Liver (tissue), 9 donors: ENCODE measurements around the gene EML6. TPM values are rescaled to one million over a fixed set of nuclear protein-coding genes. Genes with fewer than 3 reads are reported as not detected.

Experiments used
- DNase-seq: peaks from one replicate; pipeline ENCODE4 v3.0.0-alpha.2; 2017; ENCODE audit warnings: low spot score
- H3K27ac ChIP-seq, 2 donors: one replicate each; pipeline ENCODE4 v1.7.0; 2013; ENCODE audit warnings: inconsistent platforms in 2 of 2, low read length in 2 of 2, control low read depth in 1 of 2, low read depth in 1 of 2, mild to moderate bottlenecking in 1 of 2
- H3K27me3 ChIP-seq, 4 donors: one replicate each; pipeline versions ENCODE4 v1.6.1 to v1.7.0; 2013; ENCODE audit warnings: low read length in 3 of 4, inconsistent platforms in 1 of 4, mild to moderate bottlenecking in 1 of 4, moderate library complexity in 1 of 4; ENCODE audit not compliant: control insufficient read depth in 4 of 4, insufficient read depth in 4 of 4
- H3K36me3 ChIP-seq, 4 donors: one replicate each; pipeline versions ENCODE4 v1.6.1 to v1.7.0; 2013; ENCODE audit warnings: low read length in 3 of 4, mild to moderate bottlenecking in 3 of 4, low read depth in 1 of 4, moderate library complexity in 1 of 4; ENCODE audit not compliant: control insufficient read depth in 4 of 4, insufficient read depth in 3 of 4
- H3K4me1 ChIP-seq, 4 donors: one replicate each; pipeline versions ENCODE4 v1.6.1 to v1.7.0; 2013; ENCODE audit warnings: low read length in 3 of 4, mild to moderate bottlenecking in 3 of 4, moderate library complexity in 1 of 4; ENCODE audit not compliant: control insufficient read depth in 4 of 4, insufficient read depth in 4 of 4
- H3K4me3 ChIP-seq, 3 donors: one replicate each; pipeline versions ENCODE4 v1.6.1 to v1.7.0; 2013; ENCODE audit warnings: low read length in 3 of 3, control low read depth in 1 of 3, low read depth in 1 of 3, mild to moderate bottlenecking in 1 of 3
- H3K9ac ChIP-seq, 2 donors: one replicate each; pipeline ENCODE4 v1.7.0; 2013; ENCODE audit warnings: low read length in 2 of 2, mild to moderate bottlenecking in 2 of 2, moderate library complexity in 2 of 2, control low read depth in 1 of 2, low read depth in 1 of 2
- H3K9me3 ChIP-seq, 4 donors: one replicate each; pipeline versions ENCODE4 v1.6.1 to v1.7.0; 2013; ENCODE audit warnings: low read length in 3 of 4; ENCODE audit not compliant: control insufficient read depth in 4 of 4
- FOXA1 ChIP-seq: IDR thresholded peaks from 2 replicates; pipeline ENCODE4 v1.6.1; 2016; ENCODE audit warnings: antibody characterized with exemption
- GABPA ChIP-seq, 2 donors: IDR thresholded peaks in 1 of 2; conservative IDR thresholded peaks in 1 of 2; 2 replicates each; pipeline ENCODE4 v1.6.1; 2016; ENCODE audit warnings: antibody characterized with exemption in 2 of 2, mild to moderate bottlenecking in 1 of 2, moderate library complexity in 1 of 2
- HNF4A ChIP-seq, 2 donors: conservative IDR thresholded peaks; 2 replicates each; pipeline ENCODE4 v1.6.1; 2016; ENCODE audit warnings: antibody characterized with exemption in 2 of 2, mild to moderate bottlenecking in 2 of 2
- HNF4G ChIP-seq: IDR thresholded peaks from 2 replicates; pipeline ENCODE4 v1.6.1; 2016; ENCODE audit warnings: antibody characterized with exemption
- JUND ChIP-seq, 2 donors: IDR thresholded peaks; 2 replicates each; pipeline ENCODE4 v1.6.1; 2016; ENCODE audit warnings: antibody characterized with exemption in 2 of 2
- NR2F2 ChIP-seq: IDR thresholded peaks from 2 replicates; pipeline ENCODE4 v1.6.1; 2016; ENCODE audit warnings: antibody characterized with exemption
- RAD21 ChIP-seq, 2 donors: IDR thresholded peaks; 2 replicates each; pipeline ENCODE4 v1.6.1; 2016; ENCODE audit warnings: antibody characterized with exemption in 2 of 2, mild to moderate bottlenecking in 2 of 2
- RXRA ChIP-seq, 2 donors: IDR thresholded peaks; 2 replicates each; pipeline ENCODE4 v1.6.1; 2017 to 2018; ENCODE audit warnings: antibody characterized with exemption in 2 of 2, mild to moderate bottlenecking in 1 of 2
- SP1 ChIP-seq: IDR thresholded peaks from 2 replicates; pipeline ENCODE4 v1.6.1; 2018; ENCODE audit warnings: antibody characterized with exemption, mild to moderate bottlenecking
- TAF1 ChIP-seq: conservative IDR thresholded peaks from 2 replicates; pipeline ENCODE4 v1.6.1; 2016; ENCODE audit warnings: antibody characterized with exemption, mild to moderate bottlenecking
- YY1 ChIP-seq: IDR thresholded peaks from 2 replicates; pipeline ENCODE4 v1.6.1; 2016; ENCODE audit warnings: antibody characterized with exemption, mild to moderate bottlenecking
- WGBS: extraction: QIAGEN DNeasy Blood & Tissue Kit; methylation state at CpG from one replicate; pipeline ENCODE4 v1.1.7; 2013; 5-methylcytosine and 5-hydroxymethylcytosine counted together
- polyA plus RNA-seq, 2 donors: library from polyadenylated mRNA; stranded (reverse) in 1 of 2; unstranded in 1 of 2; fragments of 200-250 nt in 1 of 2; fragments of >200 nt in 1 of 2; fragmentation: Nextera tagmentation in 1 of 2; extraction: Ambion mirVana in 1 of 2; gene quantifications; one replicate each; pipeline versions ENCODE4 v1.2.1 to v1.2.3, GENCODE V29; 2013 to 2015
- total RNA-seq, 2 donors: library from RNA; depleted of rRNA; stranded (reverse); fragments of >200 nt; gene quantifications; one replicate each; pipeline ENCODE4 v1.2.3, GENCODE V29; 2014
- TF ChIP-seq, protein P1 (sequence below): fragments of 150-350 bp; IDR thresholded peaks from 2 replicates; pipeline ENCODE4 v1.5.1; 2017; ENCODE audit warnings: improper control_type of control experiment, low read depth, low read length; ENCODE audit not compliant: missing input control
- TF ChIP-seq, protein P2 (sequence below): IDR thresholded peaks from 2 replicates; pipeline ENCODE4 v1.6.1; 2016; ENCODE audit warnings: antibody characterized with exemption
- TF ChIP-seq, protein P3 (sequence below): IDR thresholded peaks from 2 replicates; pipeline ENCODE4 v1.6.1; 2016; ENCODE audit warnings: antibody characterized with exemption
- TF ChIP-seq, protein P4 (sequence below): IDR thresholded peaks from 2 replicates; pipeline ENCODE4 v1.6.1; 2016; ENCODE audit warnings: antibody characterized with exemption, mild to moderate bottlenecking
- donor health status: healthy.
- donor health status: healthy.
- donor health status: healthy.
- donor health status: healthy.
- donor health status: healthy.

EML6 gene
- total and polyA plus RNA-seq, 4 donors = 0.33 to 3.0 (median 1.4) TPM

DNA sequence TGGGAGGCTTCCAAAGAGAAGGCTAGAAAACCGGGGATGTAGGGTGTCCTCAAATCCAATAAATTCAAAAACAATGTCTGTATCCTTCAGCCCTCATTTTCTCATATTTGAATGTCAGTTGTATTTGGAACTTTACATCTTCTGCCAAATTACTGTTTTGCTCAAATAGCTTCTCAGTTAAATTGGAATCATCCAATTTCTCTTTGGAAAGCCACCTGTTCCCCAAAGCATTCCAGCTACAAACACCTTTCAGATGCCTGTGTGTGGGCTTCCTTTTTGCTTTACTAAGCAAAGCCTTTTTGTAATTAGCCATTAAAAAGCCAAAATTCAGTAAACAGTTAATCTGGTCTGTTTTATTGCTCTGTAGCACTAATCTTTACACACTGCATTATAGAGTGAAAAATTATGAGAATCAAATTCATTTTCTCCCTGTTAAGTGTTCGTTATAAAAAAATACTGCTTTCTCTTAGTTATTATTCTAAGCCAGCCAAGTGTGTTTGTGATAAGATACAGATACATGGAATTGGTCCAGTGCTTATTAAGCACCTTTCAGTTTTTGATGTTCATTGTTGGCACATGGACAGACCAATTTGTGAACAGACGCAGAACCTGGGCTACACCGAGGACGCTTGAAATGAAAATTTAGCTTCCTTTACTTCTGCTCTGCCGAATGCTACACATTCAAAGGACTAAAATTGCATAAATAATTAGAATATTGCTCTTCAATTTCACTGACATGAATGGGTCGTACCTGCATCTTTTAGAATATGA lies 175.2 kb downstream of the EML6 start (continued):
- TF ChIP-seq, protein P1, sequence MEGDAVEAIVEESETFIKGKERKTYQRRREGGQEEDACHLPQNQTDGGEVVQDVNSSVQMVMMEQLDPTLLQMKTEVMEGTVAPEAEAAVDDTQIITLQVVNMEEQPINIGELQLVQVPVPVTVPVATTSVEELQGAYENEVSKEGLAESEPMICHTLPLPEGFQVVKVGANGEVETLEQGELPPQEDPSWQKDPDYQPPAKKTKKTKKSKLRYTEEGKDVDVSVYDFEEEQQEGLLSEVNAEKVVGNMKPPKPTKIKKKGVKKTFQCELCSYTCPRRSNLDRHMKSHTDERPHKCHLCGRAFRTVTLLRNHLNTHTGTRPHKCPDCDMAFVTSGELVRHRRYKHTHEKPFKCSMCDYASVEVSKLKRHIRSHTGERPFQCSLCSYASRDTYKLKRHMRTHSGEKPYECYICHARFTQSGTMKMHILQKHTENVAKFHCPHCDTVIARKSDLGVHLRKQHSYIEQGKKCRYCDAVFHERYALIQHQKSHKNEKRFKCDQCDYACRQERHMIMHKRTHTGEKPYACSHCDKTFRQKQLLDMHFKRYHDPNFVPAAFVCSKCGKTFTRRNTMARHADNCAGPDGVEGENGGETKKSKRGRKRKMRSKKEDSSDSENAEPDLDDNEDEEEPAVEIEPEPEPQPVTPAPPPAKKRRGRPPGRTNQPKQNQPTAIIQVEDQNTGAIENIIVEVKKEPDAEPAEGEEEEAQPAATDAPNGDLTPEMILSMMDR = no peak

DNA sequence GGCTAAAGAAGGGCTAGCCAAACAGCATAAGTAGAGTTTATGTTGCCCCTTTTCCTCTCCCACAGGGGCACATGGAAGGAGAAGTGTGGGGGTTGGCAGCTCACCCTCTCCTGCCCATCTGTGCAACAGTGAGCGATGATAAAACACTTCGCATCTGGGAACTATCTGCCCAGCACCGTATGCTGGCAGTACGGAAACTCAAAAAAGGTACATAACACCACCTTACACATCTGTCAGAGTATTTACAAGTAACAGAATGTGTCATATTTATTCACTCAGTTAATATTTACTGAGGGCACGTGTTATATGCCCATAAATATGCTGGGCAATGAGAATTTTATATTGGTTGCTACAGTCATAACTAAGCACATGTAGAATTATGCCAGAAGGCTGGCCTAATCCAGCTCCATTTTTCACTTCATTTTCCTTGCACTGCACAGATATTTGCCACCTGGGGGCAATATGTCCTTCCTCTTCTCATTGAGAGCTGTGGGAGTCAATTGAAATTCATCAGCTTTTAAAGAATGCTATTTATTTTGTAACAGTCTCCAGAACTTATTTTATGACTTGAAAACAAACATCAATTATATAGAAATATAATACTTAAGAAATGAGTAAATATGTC lies 176.2 kb downstream of the EML6 start:
- WGBS = 68% methylated on average over 5 of the region's 5 CpGs
- Histone ChIP-seq H3K4me3 (no peak overlapping the region), H3K36me3 (no peaks in the 10 kb centered on the region), H3K9ac (no peak overlapping the region), H3K27ac (no peak overlapping the region), H3K4me1 (peaks cover 4 to 31% (median 24%) of the 10 kb centered on the region in 4 donors), H3K9me3 (peaks cover 0 to 1% (median 0%) of the 10 kb centered on the region in 4 donors), H3K27me3 (no peaks in the 10 kb centered on the region)
- no peak for DNase-seq
- TF ChIP-seq RAD21 (IDR thresholded peaks at IDR 0.05) (peak; percentile 95 to 98), HNF4A (conservative IDR thresholded peaks at IDR 0.05) (peak in 1 of 2 donors; percentile 32)
- TF ChIP-seq, protein P1 = peak; percentile 78
- TF ChIP-seq, protein P2, sequence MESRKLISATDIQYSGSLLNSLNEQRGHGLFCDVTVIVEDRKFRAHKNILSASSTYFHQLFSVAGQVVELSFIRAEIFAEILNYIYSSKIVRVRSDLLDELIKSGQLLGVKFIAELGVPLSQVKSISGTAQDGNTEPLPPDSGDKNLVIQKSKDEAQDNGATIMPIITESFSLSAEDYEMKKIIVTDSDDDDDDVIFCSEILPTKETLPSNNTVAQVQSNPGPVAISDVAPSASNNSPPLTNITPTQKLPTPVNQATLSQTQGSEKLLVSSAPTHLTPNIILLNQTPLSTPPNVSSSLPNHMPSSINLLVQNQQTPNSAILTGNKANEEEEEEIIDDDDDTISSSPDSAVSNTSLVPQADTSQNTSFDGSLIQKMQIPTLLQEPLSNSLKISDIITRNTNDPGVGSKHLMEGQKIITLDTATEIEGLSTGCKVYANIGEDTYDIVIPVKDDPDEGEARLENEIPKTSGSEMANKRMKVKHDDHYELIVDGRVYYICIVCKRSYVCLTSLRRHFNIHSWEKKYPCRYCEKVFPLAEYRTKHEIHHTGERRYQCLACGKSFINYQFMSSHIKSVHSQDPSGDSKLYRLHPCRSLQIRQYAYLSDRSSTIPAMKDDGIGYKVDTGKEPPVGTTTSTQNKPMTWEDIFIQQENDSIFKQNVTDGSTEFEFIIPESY = no peak

DNA sequence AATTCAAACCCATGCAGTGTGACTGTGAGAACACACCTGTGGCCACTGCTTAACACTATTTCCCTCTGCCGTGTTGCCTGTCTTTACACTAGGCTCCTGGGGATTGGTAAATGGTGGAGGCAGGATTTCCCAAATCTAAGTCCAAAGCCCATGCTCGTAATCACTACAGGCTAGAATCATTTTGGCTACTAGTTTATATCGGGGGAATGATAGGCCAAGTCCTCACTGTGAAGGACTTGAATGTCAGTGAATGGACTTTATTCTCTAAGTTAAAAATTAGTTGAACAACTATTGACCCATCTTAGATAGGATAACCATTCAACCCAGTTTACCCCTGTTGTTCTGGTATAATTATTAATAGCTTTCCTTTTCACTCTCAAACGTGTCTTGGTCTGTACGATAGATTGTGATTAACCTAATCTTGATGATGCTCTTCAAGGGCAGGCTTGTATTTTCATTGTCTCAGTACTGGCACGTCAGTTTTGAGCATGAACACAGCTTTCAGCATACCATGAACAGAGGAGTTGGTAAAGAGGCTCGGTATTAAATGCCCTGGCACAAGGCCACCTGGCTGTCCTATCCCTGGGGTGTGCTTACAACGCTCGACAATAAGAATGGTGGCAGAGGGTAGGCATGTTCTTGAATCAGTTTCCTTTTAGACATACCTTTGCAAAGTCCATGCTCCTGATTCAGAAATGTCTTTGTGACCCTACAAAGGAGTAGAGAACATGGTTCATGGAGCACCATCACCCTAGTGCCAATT lies 177.9 kb downstream of the EML6 start:
- no peaks in the 10 kb centered on the region for H3K9me3 ChIP-seq
- DNase-seq = no peak
- H3K36me3 ChIP-seq = no peaks in the 10 kb centered on the region
- H3K4me3 ChIP-seq = no peak overlapping the region
- H3K27me3 ChIP-seq = no peaks in the 10 kb centered on the region
- 40% methylated on average over 9 of the region's 9 CpGs for WGBS
- H3K9ac ChIP-seq = no peak overlapping the region
- H3K4me1 ChIP-seq = peaks cover 4 to 42% (median 32%) of the 10 kb centered on the region in 4 donors
- H3K27ac ChIP-seq = peak overlapping the region; percentile 44 to 68
- peak; percentile 71 for TF ChIP-seq HNF4G
- TF ChIP-seq NR2F2 = no peak
- no peak for TF ChIP-seq GABPA (IDR thresholded peaks at IDR 0.05 in 1 of 2, conservative IDR thresholded peaks at IDR 0.05 in 1 of 2)
- TF ChIP-seq, protein P3, sequence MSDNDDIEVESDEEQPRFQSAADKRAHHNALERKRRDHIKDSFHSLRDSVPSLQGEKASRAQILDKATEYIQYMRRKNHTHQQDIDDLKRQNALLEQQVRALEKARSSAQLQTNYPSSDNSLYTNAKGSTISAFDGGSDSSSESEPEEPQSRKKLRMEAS = no peak
- TF ChIP-seq, protein P2 = peak; percentile 34
- TF ChIP-seq TAF1 = peak; percentile 38
- TF ChIP-seq YY1 = peak; percentile 75
- peak in 1 of 2 donors; percentile 41 for TF ChIP-seq JUND (IDR thresholded peaks at IDR 0.05)
- TF ChIP-seq, protein P4, sequence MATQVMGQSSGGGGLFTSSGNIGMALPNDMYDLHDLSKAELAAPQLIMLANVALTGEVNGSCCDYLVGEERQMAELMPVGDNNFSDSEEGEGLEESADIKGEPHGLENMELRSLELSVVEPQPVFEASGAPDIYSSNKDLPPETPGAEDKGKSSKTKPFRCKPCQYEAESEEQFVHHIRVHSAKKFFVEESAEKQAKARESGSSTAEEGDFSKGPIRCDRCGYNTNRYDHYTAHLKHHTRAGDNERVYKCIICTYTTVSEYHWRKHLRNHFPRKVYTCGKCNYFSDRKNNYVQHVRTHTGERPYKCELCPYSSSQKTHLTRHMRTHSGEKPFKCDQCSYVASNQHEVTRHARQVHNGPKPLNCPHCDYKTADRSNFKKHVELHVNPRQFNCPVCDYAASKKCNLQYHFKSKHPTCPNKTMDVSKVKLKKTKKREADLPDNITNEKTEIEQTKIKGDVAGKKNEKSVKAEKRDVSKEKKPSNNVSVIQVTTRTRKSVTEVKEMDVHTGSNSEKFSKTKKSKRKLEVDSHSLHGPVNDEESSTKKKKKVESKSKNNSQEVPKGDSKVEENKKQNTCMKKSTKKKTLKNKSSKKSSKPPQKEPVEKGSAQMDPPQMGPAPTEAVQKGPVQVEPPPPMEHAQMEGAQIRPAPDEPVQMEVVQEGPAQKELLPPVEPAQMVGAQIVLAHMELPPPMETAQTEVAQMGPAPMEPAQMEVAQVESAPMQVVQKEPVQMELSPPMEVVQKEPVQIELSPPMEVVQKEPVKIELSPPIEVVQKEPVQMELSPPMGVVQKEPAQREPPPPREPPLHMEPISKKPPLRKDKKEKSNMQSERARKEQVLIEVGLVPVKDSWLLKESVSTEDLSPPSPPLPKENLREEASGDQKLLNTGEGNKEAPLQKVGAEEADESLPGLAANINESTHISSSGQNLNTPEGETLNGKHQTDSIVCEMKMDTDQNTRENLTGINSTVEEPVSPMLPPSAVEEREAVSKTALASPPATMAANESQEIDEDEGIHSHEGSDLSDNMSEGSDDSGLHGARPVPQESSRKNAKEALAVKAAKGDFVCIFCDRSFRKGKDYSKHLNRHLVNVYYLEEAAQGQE = peak; percentile 71
- TF ChIP-seq FOXA1 = no peak
- peak; percentile 51 to 78 for TF ChIP-seq RXRA (IDR thresholded peaks at IDR 0.05)
- TF ChIP-seq SP1 = peak; percentile 83
